ENCODE results near the gene NME3.

The NME3 gene

GRCh38 chr16:1768061-1768766, 3.1 kb downstream of the NME3 start:
- no peak for DNase-seq

DNA sequence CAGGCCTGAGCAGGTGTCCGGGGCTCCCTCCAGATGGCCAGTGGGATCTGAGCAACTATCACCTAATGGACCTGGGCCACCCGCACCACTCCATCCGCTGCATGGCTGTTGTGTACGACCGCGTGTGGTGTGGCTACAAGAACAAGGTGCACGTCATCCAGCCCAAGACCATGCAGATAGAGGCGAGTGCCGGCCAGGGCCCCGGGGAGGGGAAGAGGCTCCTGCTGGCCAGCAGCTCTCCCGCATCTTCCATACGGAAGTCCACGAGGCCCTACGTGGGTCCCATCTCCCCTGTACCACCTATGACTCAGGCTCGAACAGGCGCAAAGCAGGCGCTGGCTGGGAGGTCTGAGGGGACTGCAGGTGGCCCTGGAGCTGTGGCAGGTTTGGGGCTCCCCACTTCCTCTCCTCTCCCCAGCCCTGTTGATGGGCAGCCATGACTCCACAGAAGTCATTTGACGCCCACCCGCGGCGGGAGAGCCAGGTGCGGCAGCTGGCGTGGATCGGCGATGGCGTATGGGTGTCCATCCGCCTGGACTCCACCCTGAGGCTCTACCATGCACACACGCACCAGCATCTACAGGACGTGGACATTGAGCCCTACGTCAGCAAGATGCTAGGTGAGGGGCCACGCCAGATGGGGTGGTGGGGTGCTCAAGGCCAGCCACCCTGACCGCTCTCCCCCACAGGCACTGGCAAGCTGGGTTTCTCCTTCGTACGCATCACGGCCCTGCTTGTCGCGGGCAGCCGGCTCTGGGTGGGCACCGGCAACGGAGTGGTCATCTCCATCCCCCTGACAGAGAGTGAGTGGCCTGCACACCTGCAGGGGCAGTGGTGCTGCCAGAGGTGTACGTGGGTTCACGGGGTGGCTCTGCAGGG, 4.0 kb downstream of the NME3 start:
- no peak for DNase-seq

DNA sequence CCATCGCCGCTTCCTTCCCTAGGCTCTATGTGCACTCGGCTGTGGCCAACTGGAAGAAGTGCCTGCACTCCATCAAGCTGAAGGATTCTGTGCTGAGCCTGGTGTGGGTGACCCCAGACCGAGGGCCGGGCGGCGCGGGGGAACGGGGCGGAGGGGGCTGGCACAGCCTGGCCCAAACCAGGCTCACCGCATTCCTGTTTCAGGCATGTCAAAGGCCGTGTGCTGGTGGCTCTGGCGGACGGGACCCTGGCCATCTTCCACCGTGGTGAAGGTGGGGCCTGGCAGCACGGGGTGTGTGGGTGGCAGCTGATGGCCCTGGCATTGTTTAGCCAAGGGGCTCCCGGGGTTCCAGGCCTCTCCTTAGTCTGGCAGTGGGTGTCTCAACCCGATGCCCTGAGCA, 4.6 kb downstream of the NME3 start:
- DNase-seq: no peak

GRCh38 chr16:1766231-1766630, 5.1 kb downstream of the NME3 start:
- DNase-seq: no peak

DNA sequence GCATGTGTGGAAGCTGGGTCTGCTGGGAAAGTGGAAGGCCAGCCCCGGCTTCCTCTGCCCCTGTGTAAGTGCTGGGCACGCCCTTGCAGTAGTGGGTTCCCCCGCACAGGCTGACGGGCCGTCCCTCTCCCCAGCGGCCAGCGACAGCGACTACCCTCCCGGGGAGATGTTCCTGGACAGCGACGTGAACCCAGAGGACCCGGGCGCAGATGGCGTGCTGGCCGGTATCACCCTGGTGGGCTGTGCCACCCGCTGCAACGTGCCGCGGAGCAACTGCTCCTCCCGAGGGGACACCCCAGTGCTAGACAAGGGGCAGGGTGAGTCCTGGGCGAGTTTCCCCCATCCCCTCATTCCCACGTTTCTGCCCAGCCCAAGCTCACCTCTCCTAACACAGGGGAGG, 5.5 kb downstream of the NME3 start:
- no peak for DNase-seq

GRCh38 chr16:1764971-1765370, 6.4 kb downstream of the NME3 start:
- DNase-seq: no peak

- DNase-seq: no peak
These were observed 7.5 kb downstream of the NME3 start for GRCh38 chr16:1763521-1764511.

GRCh38 chr16:1762879-1763520, 8.3 kb downstream of the NME3 start:
- no peak for DNase-seq

GRCh38 chr16:1762196-1762878, 9.0 kb downstream of the NME3 start:
- DNase-seq: no peak

- no peak for DNase-seq
These were observed 9.6 kb downstream of the NME3 start for GRCh38 chr16:1761751-1762150.

GRCh38 chr16:1760911-1761310, 10.4 kb downstream of the NME3 start:
- DNase-seq: no peak

DNA sequence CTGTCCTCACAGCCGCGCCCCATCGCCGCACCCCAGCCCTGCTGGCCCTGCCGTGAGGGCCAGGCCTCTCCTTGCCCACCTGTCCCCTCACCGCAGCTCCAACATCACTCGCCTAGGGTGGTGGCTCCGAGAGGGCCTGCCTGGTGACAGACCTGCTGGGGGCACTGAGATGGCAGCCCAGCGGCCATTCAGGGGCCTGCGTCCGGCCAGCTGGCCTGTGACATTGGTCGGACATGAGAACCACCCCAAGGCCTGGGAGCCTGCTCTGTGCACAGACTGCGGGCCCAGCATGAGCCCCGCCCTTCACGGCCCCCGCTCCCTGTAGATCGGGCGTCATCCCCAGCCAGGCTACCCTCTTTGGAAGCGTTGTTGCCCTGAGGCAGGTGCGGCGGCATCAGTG, 11.8 kb downstream of the NME3 start:
- DNase-seq: no peak

GRCh38 chr16:1758923-1759322, 12.4 kb downstream of the NME3 start:
- no peak for DNase-seq

- no peak for DNase-seq
These were observed 13.5 kb downstream of the NME3 start for GRCh38 chr16:1757714-1758461.

- no peak for DNase-seq
These were observed 17.1 kb downstream of the NME3 start for GRCh38 chr16:1754204-1754603.

DNA sequence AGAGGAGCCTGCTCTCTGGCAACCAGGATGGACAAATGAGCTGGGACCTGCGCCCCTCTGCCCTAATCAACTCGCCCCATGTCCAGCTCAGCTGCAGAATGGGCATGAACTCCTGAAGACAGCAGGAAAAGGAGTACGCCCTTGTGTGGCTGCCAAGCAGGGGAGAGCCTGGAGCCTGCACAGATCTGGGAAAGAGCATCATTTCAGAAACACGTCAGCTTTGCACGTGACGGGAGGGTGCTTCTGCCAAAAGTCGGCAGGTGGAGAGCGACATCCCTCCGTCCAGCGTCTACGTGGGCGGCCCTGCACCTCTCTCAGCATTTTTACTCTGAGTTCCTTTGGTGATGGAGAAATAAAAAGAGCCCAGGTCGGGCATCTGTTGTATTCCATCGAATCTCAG, 18.5 kb downstream of the NME3 start:
- DNase-seq: no peak

DNA sequence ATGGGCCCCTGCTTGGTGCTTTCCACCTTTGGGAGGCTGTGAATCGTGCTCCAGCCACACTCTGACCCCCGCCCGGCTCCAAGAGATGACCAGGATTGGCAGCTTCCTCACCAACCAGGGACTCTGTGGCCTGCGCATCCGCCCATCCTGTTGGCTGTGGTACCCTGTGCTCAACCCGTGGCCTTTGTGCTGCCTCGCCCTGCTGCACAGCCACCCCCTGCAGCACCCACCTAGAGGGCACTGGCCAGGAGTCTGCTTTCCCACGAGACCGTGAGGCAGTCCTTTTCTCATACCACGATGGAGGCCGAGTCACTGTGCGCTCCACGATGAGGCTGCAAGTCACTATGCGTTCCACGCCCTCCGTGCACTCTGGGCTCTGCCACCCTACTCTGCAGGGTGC, 19.4 kb downstream of the NME3 start:
- no peak for DNase-seq

- no peak for DNase-seq
These were observed 21.9 kb downstream of the NME3 start for GRCh38 chr16:1749152-1750117.

- no peak for DNase-seq
These were observed 23.4 kb downstream of the NME3 start for GRCh38 chr16:1747934-1748333.

DNA sequence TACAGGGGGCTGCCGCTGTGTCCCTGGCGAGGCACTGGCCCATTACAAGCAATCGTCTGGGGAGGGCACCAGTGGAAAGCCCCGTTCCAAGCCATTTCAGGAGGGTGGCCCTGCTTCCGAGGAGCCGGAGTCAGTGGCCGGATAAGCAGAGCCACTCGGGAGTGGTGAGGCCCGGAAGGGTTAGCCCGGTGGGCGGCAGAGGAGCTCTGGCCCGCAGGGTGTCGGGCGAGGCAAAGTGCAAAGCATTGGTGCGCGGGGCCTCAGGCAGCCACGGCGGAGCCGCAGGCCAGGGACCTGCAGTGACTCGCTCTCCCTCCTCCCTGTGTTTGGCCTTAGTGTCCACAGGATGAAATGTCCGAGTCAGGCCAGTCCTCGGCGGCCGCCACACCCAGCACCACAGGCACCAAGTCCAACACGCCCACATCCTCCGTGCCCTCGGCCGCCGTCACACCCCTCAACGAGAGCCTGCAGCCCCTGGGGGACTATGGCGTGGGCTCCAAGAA, 24.6 kb downstream of the NME3 start:
- no peak for DNase-seq

All from bone marrow (tissue), 2 donors.